ENCODE results near the gene C16orf90. TPM values are rescaled to one million over a fixed set of nuclear protein-coding genes. Genes with fewer than 3 reads are reported as not detected.

The C16orf90 gene
- polyA plus RNA-seq, 3 donors = not detected

GRCh38 chr16:3534126-3534525 lies 38.8 kb upstream of the C16orf90 start:
- WGBS (ENCODE audit: insufficient coverage) = 100% methylated on average over 9 of the region's 10 CpGs
- peaks cover 25 to 26% of the 10 kb centered on the region in 2 donors for H3K36me3 Mint-ChIP-seq
- H2AFZ ChIP-seq (ENCODE audit: insufficient read depth, low read depth, low read length, poor library complexity, severe bottlenecking) = no peak overlapping the region
- H3K4me1 Mint-ChIP-seq = no peaks in the 10 kb centered on the region
- H4K20me1 ChIP-seq (ENCODE audit: insufficient read depth, low read length) = no peaks in the 10 kb centered on the region
- H3K27me3 ChIP-seq (ENCODE audit: control insufficient read depth in 2 of 2, insufficient read depth in 2 of 2, low read length in 2 of 2) = no peaks in the 10 kb centered on the region
- no peaks in the 10 kb centered on the region for H3K79me2 ChIP-seq (ENCODE audit: insufficient read depth, low read length)
- no peak overlapping the region for H3K4me3 ChIP-seq (replicated peaks in 1 of 3; ENCODE audit: low read depth in 2 of 3, low read length in 3 of 3)
- no peak overlapping the region for H3K4me2 ChIP-seq (replicated peaks; ENCODE audit: extremely low read depth, low read length, poor library complexity, severe bottlenecking)
- DNase-seq = no peak
- no peaks in the 10 kb centered on the region for H3K27me3 Mint-ChIP-seq (ENCODE audit: low read depth in 3 of 3)
- H3K9me3 ChIP-seq (replicated peaks in 1 of 2; ENCODE audit: control insufficient read depth in 1 of 2, insufficient read depth in 1 of 2, low read length in 2 of 2) = no peaks in the 10 kb centered on the region
- TF ChIP-seq, protein P1, sequence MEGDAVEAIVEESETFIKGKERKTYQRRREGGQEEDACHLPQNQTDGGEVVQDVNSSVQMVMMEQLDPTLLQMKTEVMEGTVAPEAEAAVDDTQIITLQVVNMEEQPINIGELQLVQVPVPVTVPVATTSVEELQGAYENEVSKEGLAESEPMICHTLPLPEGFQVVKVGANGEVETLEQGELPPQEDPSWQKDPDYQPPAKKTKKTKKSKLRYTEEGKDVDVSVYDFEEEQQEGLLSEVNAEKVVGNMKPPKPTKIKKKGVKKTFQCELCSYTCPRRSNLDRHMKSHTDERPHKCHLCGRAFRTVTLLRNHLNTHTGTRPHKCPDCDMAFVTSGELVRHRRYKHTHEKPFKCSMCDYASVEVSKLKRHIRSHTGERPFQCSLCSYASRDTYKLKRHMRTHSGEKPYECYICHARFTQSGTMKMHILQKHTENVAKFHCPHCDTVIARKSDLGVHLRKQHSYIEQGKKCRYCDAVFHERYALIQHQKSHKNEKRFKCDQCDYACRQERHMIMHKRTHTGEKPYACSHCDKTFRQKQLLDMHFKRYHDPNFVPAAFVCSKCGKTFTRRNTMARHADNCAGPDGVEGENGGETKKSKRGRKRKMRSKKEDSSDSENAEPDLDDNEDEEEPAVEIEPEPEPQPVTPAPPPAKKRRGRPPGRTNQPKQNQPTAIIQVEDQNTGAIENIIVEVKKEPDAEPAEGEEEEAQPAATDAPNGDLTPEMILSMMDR (IDR thresholded peaks at IDR 0.05) = no peak
- no peak overlapping the region for H3K27ac ChIP-seq (ENCODE audit: low read depth in 1 of 2, low read length in 2 of 2)
- H3K4me1 ChIP-seq (ENCODE audit: control insufficient read depth in 1 of 2, insufficient read depth in 2 of 2, low read length in 2 of 2) = no peaks in the 10 kb centered on the region
- no peak overlapping the region for H3K9ac ChIP-seq (ENCODE audit: insufficient read depth, low read length, poor library complexity, severe bottlenecking)
- peaks cover 7 to 19% of the 10 kb centered on the region in 2 donors for H3K36me3 ChIP-seq (replicated peaks in 1 of 2; ENCODE audit: control insufficient read depth in 1 of 2, insufficient read depth in 2 of 2, low read length in 2 of 2)
- intact Hi-C loops (cut with micrococcal nuclease) = no loop called here
- no peak overlapping the region for H3K27ac Mint-ChIP-seq
- H3K9me3 Mint-ChIP-seq = no peaks in the 10 kb centered on the region
- H3K4me3 Mint-ChIP-seq = no peak overlapping the region

DNA sequence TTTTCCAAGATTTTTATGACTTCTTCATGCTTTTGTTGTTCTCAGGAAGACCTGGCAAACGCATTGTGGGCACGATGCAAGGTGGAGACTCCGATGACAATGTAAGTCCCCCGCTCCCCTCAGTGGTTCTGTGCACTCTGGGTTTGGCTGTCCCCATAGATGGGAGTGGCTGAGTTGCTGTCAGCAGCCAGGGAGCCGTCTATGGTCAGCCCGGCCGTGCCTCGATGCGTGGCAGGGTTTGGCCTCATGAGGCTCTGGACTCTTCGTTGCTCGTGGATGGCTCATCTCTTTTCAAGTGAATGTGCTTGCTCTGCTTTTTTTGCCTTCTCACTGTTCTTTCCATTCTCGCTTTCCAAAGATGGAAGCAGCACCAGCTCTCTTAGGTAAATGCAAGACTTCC lies 37.5 kb upstream of the C16orf90 start:
- Histone ChIP-seq H3K9me3 (replicated peaks in 1 of 2; ENCODE audit: control insufficient read depth in 1 of 2, insufficient read depth in 1 of 2, low read length in 2 of 2) (no peaks in the 10 kb centered on the region), H3K4me2 (replicated peaks; ENCODE audit: extremely low read depth, low read length, poor library complexity, severe bottlenecking) (no peak overlapping the region), H3K4me1 (ENCODE audit: control insufficient read depth in 1 of 2, insufficient read depth in 2 of 2, low read length in 2 of 2) (no peaks in the 10 kb centered on the region), H3K27me3 (ENCODE audit: control insufficient read depth in 2 of 2, insufficient read depth in 2 of 2, low read length in 2 of 2) (no peaks in the 10 kb centered on the region), H3K36me3 (replicated peaks in 1 of 2; ENCODE audit: control insufficient read depth in 1 of 2, insufficient read depth in 2 of 2, low read length in 2 of 2) (peaks cover 7 to 19% of the 10 kb centered on the region in 2 donors), H2AFZ (ENCODE audit: insufficient read depth, low read depth, low read length, poor library complexity, severe bottlenecking) (no peak overlapping the region), H4K20me1 (ENCODE audit: insufficient read depth, low read length) (no peaks in the 10 kb centered on the region), H3K27ac (ENCODE audit: low read depth in 1 of 2, low read length in 2 of 2) (no peak overlapping the region), H3K9ac (ENCODE audit: insufficient read depth, low read length, poor library complexity, severe bottlenecking) (no peak overlapping the region), H3K79me2 (ENCODE audit: insufficient read depth, low read length) (no peaks in the 10 kb centered on the region), H3K4me3 (replicated peaks in 1 of 3; ENCODE audit: low read depth in 2 of 3, low read length in 3 of 3) (no peak overlapping the region)
- H3K36me3 Mint-ChIP-seq = peaks cover 25 to 26% of the 10 kb centered on the region in 2 donors
- H3K27me3 Mint-ChIP-seq (ENCODE audit: low read depth in 3 of 3) = peaks cover 0 to 2% (median 0%) of the 10 kb centered on the region in 3 donors
- H3K9me3 Mint-ChIP-seq = no peaks in the 10 kb centered on the region
- TF ChIP-seq, protein P1 (IDR thresholded peaks at IDR 0.05) = no peak
- no peak overlapping the region for H3K4me3 Mint-ChIP-seq
- DNase-seq = no peak
- intact Hi-C loops (cut with micrococcal nuclease) = no loop called here
- 98% methylated on average over 12 of the region's 12 CpGs for WGBS (ENCODE audit: insufficient coverage)
- H3K27ac Mint-ChIP-seq = no peak overlapping the region
- no peaks in the 10 kb centered on the region for H3K4me1 Mint-ChIP-seq
